Activated CD4-positive, alpha-beta T cell treated with anti-CD3 and anti-CD28 coated beads for 36 hours (primary cell): ENCODE results near the gene WNT7A. TPM values are rescaled to one million over a fixed set of nuclear protein-coding genes. Genes with fewer than 3 reads are reported as not detected.

Experiments used
- ATAC-seq: fragments of 200-7000 bp; cut with Tn5 transposase; one replicate; pipeline ENCODE4 v1.10.0; 2021; ENCODE audit warnings: mild to moderate bottlenecking, moderate library complexity
- CTCF ChIA-PET: fragments of 350-600 bp; sonication (Branson Sonifier 250); formaldehyde crosslinking; loops from one replicate; lab custom pipeline; 2021; ENCODE audit warnings: antibody characterized with exemption; lab: Charles Lee
- POLR2A ChIA-PET: fragments of 350-600 bp; sonication (Branson Sonifier 250); formaldehyde crosslinking; loops from one replicate; lab custom pipeline; 2021; ENCODE audit warnings: antibody characterized with exemption, inconsistent platforms; lab: Charles Lee
- DNase-seq: peaks from one replicate; pipeline ENCODE4 v3.0.0-alpha.2; 2020
- H3K27ac Mint-ChIP-seq: one replicate; pipeline ENCODE4 v1.8.0; 2021; ENCODE audit warnings: mixed read lengths
- H3K27me3 Mint-ChIP-seq: one replicate; pipeline ENCODE4 v1.8.0; 2021; ENCODE audit warnings: mixed read lengths
- H3K36me3 Mint-ChIP-seq: one replicate; pipeline ENCODE4 v1.8.0; 2021; ENCODE audit warnings: low read depth, mixed read lengths
- H3K4me1 Mint-ChIP-seq: one replicate; pipeline ENCODE4 v1.8.0; 2021; ENCODE audit warnings: mixed read lengths
- H3K4me3 Mint-ChIP-seq: one replicate; pipeline ENCODE4 v1.8.0; 2021; ENCODE audit warnings: mild to moderate bottlenecking, moderate library complexity, mixed read lengths
- H3K9me3 Mint-ChIP-seq: one replicate; pipeline ENCODE4 v1.8.0; 2021; ENCODE audit warnings: low read depth, mixed read lengths
- intact Hi-C, 2 experiments: fragments of 100-400 bp; cut with DNase I in 1 of 2; cut with micrococcal nuclease in 1 of 2; formaldehyde crosslinking; loops; one replicate each; pipeline versions ENCODE4 v1.14.2 to v1.15.1; 2022 to 2024; cut with DNase I, micrococcal nuclease
- total RNA-seq, 2 experiments: library from RNA; stranded (reverse); gene quantifications; one replicate each; pipeline ENCODE4 v1.2.3, GENCODE V29; 2021

WNT7A gene
- total RNA-seq, 2 experiments from 2014 or later = 0.11 to 0.39 TPM

DNA sequence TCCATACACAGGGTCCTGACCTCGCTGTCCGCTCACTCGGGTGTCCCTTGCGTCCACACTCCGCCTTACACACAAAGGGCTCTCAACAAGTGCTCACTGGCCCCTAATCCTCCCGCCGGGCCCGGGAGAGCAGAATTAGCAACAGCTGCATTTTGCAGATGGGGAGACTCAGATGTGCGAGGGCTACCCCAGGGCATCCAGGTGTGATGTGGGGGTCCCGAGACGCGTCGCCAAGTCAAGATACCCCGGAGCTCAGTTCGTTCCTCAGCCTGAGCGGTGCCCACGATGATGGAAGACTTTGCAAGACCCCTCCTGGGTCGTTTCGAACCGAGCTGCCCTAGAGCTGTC, 14.9 kb upstream of the WNT7A start:
- no peak overlapping the region for H3K27ac Mint-ChIP-seq
- H3K4me1 Mint-ChIP-seq = peaks cover 24% of the 10 kb centered on the region
- peaks cover 9% of the 10 kb centered on the region for H3K36me3 Mint-ChIP-seq
- no peak for DNase-seq
- H3K9me3 Mint-ChIP-seq = peaks cover 12% of the 10 kb centered on the region
- CTCF ChIA-PET = interaction anchor here (0.5 to 2.2 kb wide), 7 partner anchors 9 to 396 kb away, joined by 3 to 12 read pairs (median 3); no protein-coding TSS in a partner anchor
- H3K4me3 Mint-ChIP-seq = peak overlapping the region; percentile 83
- no peak for ATAC-seq
- no peaks in the 10 kb centered on the region for H3K27me3 Mint-ChIP-seq
- intact Hi-C loops = loop anchor here (1.0 to 10.0 kb wide), 5 partner anchors 231 to 538 kb away; partner anchors contain the start of genes LSM3 (in 2 of the 2), XPC (in 2 of the 2), SLC6A6 (in 1 of the 2) and TMEM43 (in 1 of the 2)
- POLR2A ChIA-PET = no interaction called here

DNA sequence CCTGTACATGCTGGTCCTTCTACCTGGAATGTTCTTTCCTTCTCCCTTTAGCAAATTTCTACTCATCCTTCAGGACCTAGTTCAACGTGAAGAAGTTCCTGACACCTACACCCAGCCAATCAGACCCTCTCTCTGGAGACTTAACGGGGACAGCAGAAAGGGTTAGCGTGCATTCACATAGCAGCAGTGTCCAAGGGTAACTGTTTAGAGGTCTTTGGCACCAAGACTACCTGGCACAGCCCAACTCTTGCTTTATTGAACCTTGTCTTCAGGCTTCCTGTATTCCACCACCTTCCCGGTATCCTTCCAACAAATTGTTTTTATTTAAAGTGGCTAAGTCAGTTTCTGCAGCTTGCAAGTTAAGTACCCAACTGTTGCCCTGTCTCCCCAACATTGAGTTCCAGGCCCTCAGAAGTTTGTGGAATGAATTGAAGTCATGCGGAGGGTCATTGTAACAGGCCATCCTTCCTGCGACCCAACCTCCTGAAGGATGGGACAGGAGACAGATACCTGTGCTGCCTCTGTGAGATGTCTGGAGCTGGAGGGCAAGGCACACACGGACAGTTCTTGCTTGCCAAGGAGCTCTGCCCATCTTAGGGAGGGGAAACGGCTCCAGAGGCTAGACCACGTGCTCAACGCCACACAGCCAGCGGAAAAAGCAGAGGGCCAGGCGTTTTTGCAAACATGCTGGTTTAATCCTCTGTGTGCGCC, 14.4 kb upstream of the WNT7A start:
- H3K9me3 Mint-ChIP-seq = peaks cover 7% of the 10 kb centered on the region
- H3K27me3 Mint-ChIP-seq = no peaks in the 10 kb centered on the region
- peaks cover 5% of the 10 kb centered on the region for H3K36me3 Mint-ChIP-seq
- intact Hi-C loops = loop anchor here in 1 of 2 experiments (10.0 kb wide), 1 partner anchor 371 kb away; no protein-coding TSS in a partner anchor
- POLR2A ChIA-PET = no interaction called here
- CTCF ChIA-PET = interaction anchor here (1.0 to 2.2 kb wide), 4 partner anchors 9 to 245 kb away, joined by 3 to 12 read pairs (median 7); no protein-coding TSS in a partner anchor
- H3K4me3 Mint-ChIP-seq = no peak overlapping the region
- peaks cover 27% of the 10 kb centered on the region for H3K4me1 Mint-ChIP-seq
- DNase-seq (no peak), ATAC-seq (no peak)
- H3K27ac Mint-ChIP-seq = no peak overlapping the region

DNA sequence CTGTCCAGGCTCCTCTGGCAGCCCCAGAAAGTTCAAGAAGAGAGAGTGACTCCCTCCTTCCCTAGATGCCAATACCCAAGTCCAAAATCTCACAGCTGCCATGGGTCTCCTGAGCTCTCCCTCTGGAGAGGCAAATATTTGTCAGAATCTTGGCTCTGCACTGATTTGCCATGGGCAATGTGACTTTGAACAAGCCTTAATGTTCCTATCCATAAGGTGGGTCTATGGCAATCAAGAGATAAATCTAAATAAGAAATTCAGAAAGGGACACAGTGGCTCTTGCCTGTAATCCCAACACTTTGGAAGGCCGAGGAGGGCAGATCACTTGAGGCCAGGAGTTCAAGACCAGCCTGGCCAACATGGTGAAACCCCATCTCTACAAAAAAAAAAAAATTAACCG, 12.4 kb upstream of the WNT7A start:
- peak overlapping the region; percentile 6 for H3K27ac Mint-ChIP-seq
- peaks cover 27% of the 10 kb centered on the region for H3K4me1 Mint-ChIP-seq
- no peaks in the 10 kb centered on the region for H3K36me3 Mint-ChIP-seq
- H3K27me3 Mint-ChIP-seq = no peaks in the 10 kb centered on the region
- ATAC-seq (no peak), DNase-seq (no peak)
- H3K4me3 Mint-ChIP-seq = no peak overlapping the region
- POLR2A ChIA-PET = interaction anchor here (0.6 kb wide), 1 partner anchor 409 kb away, joined by 8 read pairs; no protein-coding TSS in a partner anchor
- no peaks in the 10 kb centered on the region for H3K9me3 Mint-ChIP-seq
- CTCF ChIA-PET = interaction anchor here (1.2 to 8.7 kb wide), 3 partner anchors 8 to 239 kb away, joined by 3 to 182 read pairs (median 16); partner anchors contain the start of gene WNT7A
- intact Hi-C loops = loop anchor here in 1 of 2 experiments (10.0 kb wide), 1 partner anchor 372 kb away; no protein-coding TSS in a partner anchor

DNA sequence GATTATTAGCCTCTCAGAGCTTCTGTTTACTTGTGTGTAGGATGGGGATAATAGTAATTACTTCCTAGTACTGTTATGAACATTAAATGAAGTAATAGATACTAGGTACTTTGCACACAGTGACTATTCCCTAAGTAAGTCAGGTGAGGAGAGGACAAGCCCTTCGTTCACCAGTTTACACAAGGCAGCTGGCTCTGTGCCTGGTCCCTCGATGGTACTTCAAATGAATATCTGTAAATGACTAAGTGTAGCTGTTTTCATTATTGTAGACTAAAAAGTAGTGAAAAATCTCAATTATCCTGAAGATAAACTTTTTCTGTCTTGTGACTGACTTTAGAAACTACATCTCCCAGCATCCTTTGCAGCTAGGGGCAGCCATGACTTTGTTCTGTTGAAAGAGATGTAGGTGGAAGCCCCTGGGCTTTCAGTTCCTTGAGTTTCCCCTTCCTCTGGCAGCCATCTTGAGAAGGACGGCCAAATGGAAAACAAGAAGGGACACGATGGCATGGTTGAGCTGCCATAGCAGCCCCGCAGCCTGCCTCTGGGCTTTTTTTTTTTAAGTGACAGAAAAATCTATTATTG, 11.7 kb upstream of the WNT7A start:
- Mint-ChIP-seq H3K27me3 (no peaks in the 10 kb centered on the region), H3K4me1 (peaks cover 26% of the 10 kb centered on the region), H3K9me3 (no peaks in the 10 kb centered on the region), H3K4me3 (no peak overlapping the region), H3K27ac (no peak overlapping the region), H3K36me3 (no peaks in the 10 kb centered on the region)
- DNase-seq = peak; percentile 41
- CTCF ChIA-PET = interaction anchor here (1.2 to 8.7 kb wide), 4 partner anchors 9 to 407 kb away, joined by 3 to 182 read pairs (median 10); partner anchors contain the start of gene WNT7A
- no peak for ATAC-seq
- intact Hi-C loops = loop anchor here in 1 of 2 experiments (10.0 kb wide), 1 partner anchor 373 kb away; no protein-coding TSS in a partner anchor
- POLR2A ChIA-PET = interaction anchor here (0.6 kb wide), 1 partner anchor 417 kb away, joined by 5 read pairs; no protein-coding TSS in a partner anchor

DNA sequence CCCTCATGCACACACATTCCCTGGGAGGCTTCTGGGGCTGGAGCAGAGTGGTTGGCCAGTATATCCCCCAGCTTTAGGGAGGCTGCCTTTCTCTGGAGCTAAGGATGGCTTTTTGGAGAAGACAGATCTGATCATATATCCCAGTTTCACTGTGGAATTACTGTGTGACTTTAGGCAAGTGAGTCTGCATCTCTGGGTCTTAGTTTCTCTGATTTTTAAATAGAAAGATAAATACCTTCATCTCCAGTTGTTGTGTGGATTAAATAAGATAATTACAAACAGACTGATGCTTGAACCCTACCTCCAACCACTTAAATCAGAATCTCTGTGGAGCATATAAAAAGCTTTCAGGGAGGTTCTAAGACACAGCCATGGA, 11.1 kb upstream of the WNT7A start:
- intact Hi-C loops = loop anchor here in 1 of 2 experiments (10.0 kb wide), 1 partner anchor 374 kb away; no protein-coding TSS in a partner anchor
- Mint-ChIP-seq H3K27me3 (no peaks in the 10 kb centered on the region), H3K36me3 (no peaks in the 10 kb centered on the region), H3K4me1 (peaks cover 23% of the 10 kb centered on the region), H3K4me3 (no peak overlapping the region), H3K9me3 (no peaks in the 10 kb centered on the region), H3K27ac (peak overlapping the region; percentile 80)
- ATAC-seq (no peak), DNase-seq (no peak)
- ChIA-PET POLR2A (no interaction called here), CTCF (interaction anchor here (1.2 to 8.7 kb wide), 4 partner anchors 10 to 406 kb away, joined by 3 to 182 read pairs (median 10); partner anchors contain the start of gene WNT7A)

DNA sequence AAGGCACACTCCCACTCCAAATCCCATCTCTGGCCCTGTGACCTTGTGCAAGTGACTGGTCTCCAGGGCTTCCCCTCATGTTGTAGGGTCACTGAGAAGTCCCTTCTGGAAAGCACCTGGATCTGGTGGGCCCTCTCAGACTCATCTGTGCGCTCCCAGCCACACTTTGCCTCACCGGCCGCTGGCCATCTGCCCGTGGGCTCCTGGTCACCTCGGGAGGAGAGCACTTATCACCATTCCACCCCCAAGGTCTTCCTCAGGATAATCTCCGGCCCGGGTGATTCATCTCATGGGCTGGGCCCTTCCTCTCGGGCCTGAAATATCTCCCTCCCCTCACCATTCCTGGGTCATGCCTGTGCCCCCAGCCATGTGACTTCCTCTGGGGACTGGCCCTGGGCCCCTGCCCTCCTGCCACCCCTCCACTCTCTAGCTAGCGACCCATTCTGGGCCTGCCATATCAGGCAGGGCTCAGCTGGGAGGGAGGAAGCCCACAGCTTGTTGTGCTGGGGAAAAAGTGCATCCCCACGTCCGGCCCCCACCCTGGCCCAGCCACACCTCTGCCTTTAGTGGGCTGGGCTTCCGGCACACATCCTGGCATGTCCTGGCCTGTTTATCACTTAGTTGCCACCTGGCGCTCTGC, 10.6 kb upstream of the WNT7A start:
- POLR2A ChIA-PET = no interaction called here
- intact Hi-C loops = loop anchor here in 1 of 2 experiments (10.0 kb wide), 1 partner anchor 374 kb away; no protein-coding TSS in a partner anchor
- no peak for ATAC-seq

DNA sequence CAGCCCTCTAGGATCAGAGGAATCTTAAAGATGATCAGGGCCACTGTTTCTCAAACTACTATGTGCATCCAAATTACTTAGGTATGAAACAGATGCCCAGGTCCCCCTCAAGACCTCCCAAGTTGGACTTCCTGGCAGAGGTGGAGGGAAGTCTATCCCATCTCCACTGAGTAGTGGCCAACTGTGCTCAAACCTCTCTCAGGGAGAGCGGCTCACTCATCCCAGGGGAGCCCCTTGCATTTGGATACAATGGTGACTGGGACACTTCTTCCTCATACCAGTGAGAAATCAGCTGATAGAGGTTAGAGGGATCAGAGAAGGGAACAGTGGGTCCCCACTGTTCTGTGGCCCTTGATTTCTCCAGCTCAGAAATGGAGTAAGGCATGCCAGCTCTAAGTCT, 8.7 kb upstream of the WNT7A start:
- Mint-ChIP-seq H3K36me3 (no peaks in the 10 kb centered on the region), H3K4me1 (peaks cover 21% of the 10 kb centered on the region), H3K9me3 (no peaks in the 10 kb centered on the region), H3K27ac (no peak overlapping the region), H3K27me3 (no peaks in the 10 kb centered on the region), H3K4me3 (no peak overlapping the region)
- intact Hi-C loops = no loop called here
- POLR2A ChIA-PET = no interaction called here
- CTCF ChIA-PET = interaction anchor here (0.8 to 8.7 kb wide), 4 partner anchors 8 to 236 kb away, joined by 3 to 182 read pairs (median 3); no protein-coding TSS in a partner anchor
- no peak for ATAC-seq
- DNase-seq = no peak

More for the DNA sequence above, 10.6 kb upstream of the WNT7A start:
- Mint-ChIP-seq H3K27me3 (no peaks in the 10 kb centered on the region), H3K36me3 (no peaks in the 10 kb centered on the region), H3K4me1 (peaks cover 23% of the 10 kb centered on the region), H3K27ac (peak overlapping the region; percentile 80), H3K9me3 (no peaks in the 10 kb centered on the region), H3K4me3 (no peak overlapping the region)
- CTCF ChIA-PET = interaction anchor here (0.8 to 8.7 kb wide), 4 partner anchors 10 to 406 kb away, joined by 4 to 182 read pairs (median 10); partner anchors contain the start of gene WNT7A
- peak; percentile 60 for DNase-seq

DNA sequence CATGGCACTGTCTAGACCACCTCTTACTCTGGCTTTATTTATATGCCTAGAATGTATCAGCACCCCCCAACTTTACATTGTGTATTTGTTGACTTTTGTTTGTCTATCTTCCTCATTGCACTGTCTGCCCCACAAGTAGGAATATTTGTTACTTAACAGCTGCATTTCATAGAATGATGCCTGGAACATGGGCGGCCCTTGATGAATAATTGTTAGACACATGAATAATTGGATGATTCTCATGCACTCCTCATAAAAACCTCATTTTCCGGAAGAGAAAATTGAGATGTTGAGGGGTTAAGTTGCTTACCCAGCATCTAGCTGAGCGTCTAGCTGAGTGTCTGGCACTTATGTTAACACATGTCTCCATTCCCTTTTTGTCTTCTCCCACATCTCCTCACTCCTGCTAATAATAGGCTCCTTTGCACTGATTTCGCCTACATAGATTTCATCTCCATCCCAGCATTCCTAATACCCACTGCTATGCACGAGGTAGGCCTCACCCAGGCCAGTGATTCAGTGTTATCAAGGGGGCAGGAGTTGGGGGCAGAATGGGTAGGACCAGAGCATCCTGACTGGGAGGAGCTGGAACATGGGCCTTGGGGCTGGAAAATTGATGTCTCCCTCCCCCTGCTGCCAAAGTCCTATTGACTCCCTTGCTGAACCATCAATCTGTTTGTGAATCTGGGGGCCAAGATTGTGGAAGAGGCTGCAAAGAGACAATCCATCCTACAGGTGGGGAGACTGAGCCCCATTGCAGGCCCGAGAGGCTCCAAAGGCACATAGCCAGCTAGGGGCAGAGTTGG, 7.8 kb upstream of the WNT7A start:
- ATAC-seq (no peak), DNase-seq (no peak)
- CTCF ChIA-PET = interaction anchor here (0.6 to 8.7 kb wide), 5 partner anchors 9 to 374 kb away, joined by 3 to 182 read pairs (median 3); no protein-coding TSS in a partner anchor
- Mint-ChIP-seq H3K4me1 (peaks cover 21% of the 10 kb centered on the region), H3K27ac (no peak overlapping the region), H3K27me3 (no peaks in the 10 kb centered on the region), H3K4me3 (no peak overlapping the region), H3K9me3 (no peaks in the 10 kb centered on the region), H3K36me3 (no peaks in the 10 kb centered on the region)
- POLR2A ChIA-PET = no interaction called here
- intact Hi-C loops = no loop called here

DNA sequence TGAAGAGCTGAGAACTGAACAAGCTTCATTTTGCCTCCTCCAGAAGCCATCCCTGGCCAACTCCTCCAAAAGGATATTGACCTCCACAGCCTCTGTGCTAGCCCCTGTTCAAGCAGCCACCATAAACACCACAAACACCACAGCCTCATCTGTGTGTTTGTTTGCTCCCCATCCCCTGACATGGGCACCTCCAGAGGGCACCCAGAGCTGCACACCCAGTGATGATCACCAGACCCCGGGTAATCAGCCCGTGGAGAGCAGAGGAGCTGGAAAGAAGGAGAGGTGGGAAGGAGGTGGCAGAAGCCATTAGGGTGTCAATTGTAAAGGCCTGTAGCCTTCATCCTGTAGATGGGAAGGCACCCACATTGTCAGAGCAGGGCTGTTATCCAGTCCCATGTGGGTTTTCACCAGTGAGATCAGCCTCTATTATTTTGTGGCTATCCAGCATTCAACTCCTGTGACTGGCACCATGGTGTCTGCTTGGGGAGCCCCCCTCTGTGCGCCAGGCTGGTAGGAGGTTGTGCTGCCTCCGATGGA, 6.8 kb upstream of the WNT7A start:
- DNase-seq = no peak
- intact Hi-C loops = no loop called here
- CTCF ChIA-PET = interaction anchor here (0.6 to 8.7 kb wide), 13 partner anchors 8 to 409 kb away, joined by 3 to 182 read pairs (median 5); no protein-coding TSS in a partner anchor
- peaks cover 20% of the 10 kb centered on the region for H3K4me1 Mint-ChIP-seq
- POLR2A ChIA-PET = no interaction called here
- H3K27me3 Mint-ChIP-seq = peaks cover 4% of the 10 kb centered on the region
- H3K36me3 Mint-ChIP-seq = no peaks in the 10 kb centered on the region
- no peak overlapping the region for H3K4me3 Mint-ChIP-seq
- ATAC-seq = no peak
- H3K27ac Mint-ChIP-seq = no peak overlapping the region
- H3K9me3 Mint-ChIP-seq = no peaks in the 10 kb centered on the region

DNA sequence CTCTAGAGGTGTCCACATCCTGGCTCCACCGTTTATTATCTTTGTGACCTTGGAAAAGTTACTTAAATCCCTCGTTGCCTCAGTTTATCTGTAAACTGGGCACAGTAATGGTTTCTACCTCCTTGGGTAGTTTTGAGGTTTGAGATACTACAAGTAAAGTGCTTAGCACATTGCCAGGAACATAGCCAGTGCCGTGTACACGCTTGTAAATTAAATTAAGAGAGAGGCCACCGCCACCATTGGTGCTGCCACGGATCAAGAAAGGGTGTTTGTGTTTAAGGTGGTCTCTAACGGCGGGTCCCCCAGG, 5.8 kb upstream of the WNT7A start:
- intact Hi-C loops = loop anchor here (1.0 to 2.0 kb wide), 3 partner anchors 227 to 389 kb away; no protein-coding TSS in a partner anchor
- H3K4me1 Mint-ChIP-seq = peaks cover 10% of the 10 kb centered on the region
- H3K27me3 Mint-ChIP-seq = peaks cover 9% of the 10 kb centered on the region
- no peak overlapping the region for H3K27ac Mint-ChIP-seq
- H3K4me3 Mint-ChIP-seq = no peak overlapping the region
- ChIA-PET POLR2A (no interaction called here), CTCF (interaction anchor here (0.8 to 8.7 kb wide), 21 partner anchors 9 to 410 kb away, joined by 3 to 182 read pairs (median 4); no protein-coding TSS in a partner anchor)
- no peak for ATAC-seq
- no peak for DNase-seq
- H3K36me3 Mint-ChIP-seq = no peaks in the 10 kb centered on the region
- H3K9me3 Mint-ChIP-seq = no peaks in the 10 kb centered on the region
